CD14-positive monocyte (primary cell): ENCODE results near the gene SPG11. TPM values are rescaled to one million over a fixed set of nuclear protein-coding genes. Genes with fewer than 3 reads are reported as not detected.

Experiments
- DNase-seq, 3 donors: peaks; one replicate each; pipeline ENCODE4 v3.0.0-alpha.2; 2011 to 2022
- H2AFZ ChIP-seq: 2 replicates; pipeline ENCODE4 v1.6.0; 2012; ENCODE audit warnings: mild to moderate bottlenecking, low read depth, low read length, inconsistent platforms; ENCODE audit not compliant: insufficient read depth, poor library complexity, severe bottlenecking
- H3K27ac ChIP-seq, 2 donors: 1 replicate in 1 of 2; 2 replicates in 1 of 2; pipeline ENCODE4 v1.5.1; 2012 to 2013; ENCODE audit warnings: low read length in 2 of 2, control low read depth in 1 of 2, inconsistent platforms in 1 of 2, low read depth in 1 of 2, mild to moderate bottlenecking in 1 of 2
- H3K27me3 ChIP-seq, 2 donors: one replicate each; pipeline versions ENCODE4 v1.6.0 to v1.6.1; 2011 to 2013; ENCODE audit warnings: low read length in 2 of 2; ENCODE audit not compliant: control insufficient read depth in 2 of 2, insufficient read depth in 2 of 2
- H3K36me3 ChIP-seq, 2 donors: replicated peaks in 1 of 2; 1 replicate in 1 of 2; 2 replicates in 1 of 2; pipeline versions ENCODE4 v1.5.1 to v1.6.1; 2012 to 2013; ENCODE audit warnings: low read length in 2 of 2, control low read depth in 1 of 2, inconsistent platforms in 1 of 2, mild to moderate bottlenecking in 1 of 2; ENCODE audit not compliant: insufficient read depth in 2 of 2, control insufficient read depth in 1 of 2
- H3K4me1 ChIP-seq, 2 donors: 1 replicate in 1 of 2; 2 replicates in 1 of 2; pipeline versions ENCODE4 v1.5.1 to v1.6.1; 2012 to 2013; ENCODE audit warnings: low read length in 2 of 2, control low read depth in 1 of 2, inconsistent platforms in 1 of 2, mild to moderate bottlenecking in 1 of 2, moderate library complexity in 1 of 2; ENCODE audit not compliant: insufficient read depth in 2 of 2, control insufficient read depth in 1 of 2
- H3K4me2 ChIP-seq: replicated peaks from 2 replicates; pipeline ENCODE3; 2012; ENCODE audit warnings: low read length, moderate library complexity, mild to moderate bottlenecking; ENCODE audit not compliant: poor library complexity, severe bottlenecking; ENCODE audit errors: extremely low read depth
- H3K4me3 ChIP-seq, 3 experiments: fragments of 200-600 bp in 1 of 3; sonication (generic) in 1 of 3; replicated peaks in 1 of 3; 1 replicate in 2 of 3; 2 replicates in 1 of 3; pipeline ENCODE4 v1.5.1; 2011 to 2013; ENCODE audit warnings: low read length in 3 of 3, mild to moderate bottlenecking in 3 of 3, control low read depth in 2 of 3, low read depth in 2 of 3, inconsistent platforms in 1 of 3, moderate library complexity in 1 of 3
- H3K79me2 ChIP-seq: 2 replicates; pipeline ENCODE4 v1.6.0; 2012; ENCODE audit warnings: mild to moderate bottlenecking, control low read depth, inconsistent platforms, low read length, moderate library complexity; ENCODE audit not compliant: insufficient read depth
- H3K9ac ChIP-seq: 2 replicates; pipeline ENCODE4 v1.6.0; 2017; ENCODE audit warnings: low read length, mild to moderate bottlenecking; ENCODE audit not compliant: insufficient read depth, poor library complexity, severe bottlenecking
- H3K9me3 ChIP-seq, 2 donors: replicated peaks in 1 of 2; 1 replicate in 1 of 2; 2 replicates in 1 of 2; pipeline versions ENCODE4 v1.5.1 to v1.6.1; 2012 to 2013; ENCODE audit warnings: low read length in 2 of 2, control low read depth in 1 of 2; ENCODE audit not compliant: control insufficient read depth in 1 of 2, insufficient read depth in 1 of 2
- H4K20me1 ChIP-seq: 2 replicates; pipeline ENCODE4 v1.6.0; 2012; ENCODE audit warnings: mild to moderate bottlenecking, low read length, control low read depth, moderate library complexity; ENCODE audit not compliant: insufficient read depth
- H3K27ac Mint-ChIP-seq, 7 donors: one replicate each; pipeline ENCODE4 v1.8.0; 2020; ENCODE audit warnings: mild to moderate bottlenecking in 7 of 7, mixed read lengths in 7 of 7, moderate library complexity in 6 of 7, inconsistent platforms in 2 of 7
- H3K27me3 Mint-ChIP-seq, 3 donors: one replicate each; pipeline ENCODE4 v1.8.0; 2021 to 2022; ENCODE audit warnings: low read depth in 3 of 3, mild to moderate bottlenecking in 3 of 3, mixed read lengths in 3 of 3, moderate library complexity in 3 of 3, inconsistent platforms in 1 of 3
- H3K36me3 Mint-ChIP-seq, 2 donors: one replicate each; pipeline ENCODE4 v1.8.0; 2020; ENCODE audit warnings: mixed read lengths in 2 of 2, inconsistent platforms in 1 of 2, mild to moderate bottlenecking in 1 of 2
- H3K4me1 Mint-ChIP-seq: one replicate; pipeline ENCODE4 v1.8.0; 2020; ENCODE audit warnings: mild to moderate bottlenecking, mixed read lengths
- H3K4me3 Mint-ChIP-seq, 2 donors: one replicate each; pipeline ENCODE4 v1.8.0; 2020; ENCODE audit warnings: mild to moderate bottlenecking in 2 of 2, mixed read lengths in 2 of 2, moderate library complexity in 1 of 2
- H3K9me3 Mint-ChIP-seq, 7 donors: one replicate each; pipeline ENCODE4 v1.8.0; 2020 to 2022; ENCODE audit warnings: mixed read lengths in 7 of 7, mild to moderate bottlenecking in 6 of 7, moderate library complexity in 6 of 7, inconsistent platforms in 2 of 7
- WGBS: methylation state at CpG from one replicate; pipeline ENCODE4 v1.1.5; 2013; ENCODE audit warnings: missing lambda C conversion rate; ENCODE audit not compliant: insufficient coverage; 5-methylcytosine and 5-hydroxymethylcytosine counted together
- intact Hi-C, 2 donors: fragments of 100-400 bp; cut with micrococcal nuclease; formaldehyde crosslinking; loops; one replicate each; pipeline versions ENCODE4 v1.15.0 to v1.15.1; 2023
- polyA plus RNA-seq, 3 donors: library from polyadenylated mRNA; depleted of rRNA in 1 of 3; unstranded in 2 of 3; stranded (reverse) in 1 of 3; fragments of 300-500 nt in 2 of 3; fragments of >200 nt in 1 of 3; fragmentation: Illumina TruSeq in 2 of 3; gene quantifications; 1 replicate in 2 of 3; 2 replicates in 1 of 3; pipeline ENCODE4 v1.2.3, GENCODE V29; 2012 to 2021
- TF ChIP-seq, protein P1 (sequence below): fragments of 200-600 bp; IDR thresholded peaks from one replicate; pipeline ENCODE4 v1.8.0; 2022; ENCODE audit warnings: antibody characterized with exemption, mild to moderate bottlenecking

Gene SPG11
- polyA plus RNA-seq, 3 donors: 26.4 to 140 (median 50.4) TPM

DNA sequence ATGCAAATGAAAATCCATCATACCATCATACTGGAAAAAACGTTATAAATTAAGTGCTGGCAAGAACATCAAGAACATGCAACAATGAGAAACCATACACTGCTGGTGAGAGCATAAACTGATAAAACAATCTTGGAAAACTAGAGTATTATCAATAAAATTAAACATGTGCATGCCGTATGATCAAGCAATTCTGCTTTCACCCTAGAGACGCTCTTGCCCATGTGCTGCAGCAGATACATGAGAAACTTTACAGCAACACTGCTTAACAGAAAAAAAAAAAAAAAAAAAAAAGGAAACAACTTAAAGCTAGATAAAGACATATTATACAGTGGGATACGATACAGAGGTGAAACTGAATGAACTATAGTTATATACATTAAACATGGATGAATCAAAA is 21.8 kb downstream of the SPG11 start:
- H3K4me1 ChIP-seq: no peaks in the 10 kb centered on the region
- H3K4me3 Mint-ChIP-seq: no peak overlapping the region
- no peaks in the 10 kb centered on the region for H3K27me3 Mint-ChIP-seq
- no peak for DNase-seq
- H3K27ac Mint-ChIP-seq: peak overlapping the region in 3 of 7 donors; percentile 2 to 48 (median 40)
- no peak overlapping the region for H3K27ac ChIP-seq
- peaks cover 59 to 84% of the 10 kb centered on the region in 2 donors for H3K36me3 Mint-ChIP-seq
- H3K4me3 ChIP-seq: no peak overlapping the region
- H3K79me2 ChIP-seq: peaks cover 96% of the 10 kb centered on the region
- peaks cover 9% of the 10 kb centered on the region for H3K4me1 Mint-ChIP-seq
- peaks cover 93% of the 10 kb centered on the region for H4K20me1 ChIP-seq
- intact Hi-C loops: no loop called here
- TF ChIP-seq, protein P1, sequence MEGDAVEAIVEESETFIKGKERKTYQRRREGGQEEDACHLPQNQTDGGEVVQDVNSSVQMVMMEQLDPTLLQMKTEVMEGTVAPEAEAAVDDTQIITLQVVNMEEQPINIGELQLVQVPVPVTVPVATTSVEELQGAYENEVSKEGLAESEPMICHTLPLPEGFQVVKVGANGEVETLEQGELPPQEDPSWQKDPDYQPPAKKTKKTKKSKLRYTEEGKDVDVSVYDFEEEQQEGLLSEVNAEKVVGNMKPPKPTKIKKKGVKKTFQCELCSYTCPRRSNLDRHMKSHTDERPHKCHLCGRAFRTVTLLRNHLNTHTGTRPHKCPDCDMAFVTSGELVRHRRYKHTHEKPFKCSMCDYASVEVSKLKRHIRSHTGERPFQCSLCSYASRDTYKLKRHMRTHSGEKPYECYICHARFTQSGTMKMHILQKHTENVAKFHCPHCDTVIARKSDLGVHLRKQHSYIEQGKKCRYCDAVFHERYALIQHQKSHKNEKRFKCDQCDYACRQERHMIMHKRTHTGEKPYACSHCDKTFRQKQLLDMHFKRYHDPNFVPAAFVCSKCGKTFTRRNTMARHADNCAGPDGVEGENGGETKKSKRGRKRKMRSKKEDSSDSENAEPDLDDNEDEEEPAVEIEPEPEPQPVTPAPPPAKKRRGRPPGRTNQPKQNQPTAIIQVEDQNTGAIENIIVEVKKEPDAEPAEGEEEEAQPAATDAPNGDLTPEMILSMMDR: no peak
- no peaks in the 10 kb centered on the region for H3K27me3 ChIP-seq
- H3K9me3 ChIP-seq: no peaks in the 10 kb centered on the region
- H2AFZ ChIP-seq: no peak overlapping the region
- H3K36me3 ChIP-seq: peaks cover 57 to 98% of the 10 kb centered on the region in 2 donors
- H3K9ac ChIP-seq: no peak overlapping the region
- no peak overlapping the region for H3K4me2 ChIP-seq
- WGBS: no CpG with 5 or more reads among the region's 4 CpGs
- peaks cover 0 to 6% (median 0%) of the 10 kb centered on the region in 7 donors for H3K9me3 Mint-ChIP-seq

DNA sequence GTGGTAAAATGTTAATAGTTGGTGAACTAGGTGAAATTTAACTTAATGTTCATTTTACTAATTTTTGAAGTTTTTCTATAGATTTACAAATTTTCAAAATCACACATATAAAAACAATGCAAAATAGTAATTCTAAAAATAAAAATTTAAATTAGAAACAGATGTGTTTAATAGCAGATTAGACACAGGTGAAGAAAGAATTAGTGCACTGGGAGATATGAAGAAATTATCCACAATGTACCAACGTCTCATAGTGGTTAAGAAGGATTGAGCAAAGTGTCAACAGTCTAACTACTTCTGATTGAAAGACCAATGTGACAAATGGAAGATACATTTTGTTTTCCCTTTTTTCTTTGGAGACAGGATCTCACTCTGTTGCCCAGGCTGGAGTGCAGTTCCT is 26.5 kb downstream of the SPG11 start:
- peaks cover 62 to 90% of the 10 kb centered on the region in 2 donors for H3K36me3 Mint-ChIP-seq
- Histone ChIP-seq H3K27me3 (no peaks in the 10 kb centered on the region), H3K79me2 (peaks cover 72% of the 10 kb centered on the region), H4K20me1 (peaks cover 84% of the 10 kb centered on the region), H3K4me1 (no peaks in the 10 kb centered on the region), H3K9me3 (no peaks in the 10 kb centered on the region), H3K27ac (no peak overlapping the region), H3K9ac (no peak overlapping the region), H3K4me2 (no peak overlapping the region), H3K4me3 (no peak overlapping the region), H2AFZ (no peak overlapping the region), H3K36me3 (peaks cover 79 to 97% of the 10 kb centered on the region in 2 donors)
- no peaks in the 10 kb centered on the region for H3K27me3 Mint-ChIP-seq
- peaks cover 2% of the 10 kb centered on the region for H3K4me1 Mint-ChIP-seq
- TF ChIP-seq, protein P1: no peak
- no peak overlapping the region for H3K4me3 Mint-ChIP-seq
- intact Hi-C loops: no loop called here
- no peaks in the 10 kb centered on the region for H3K9me3 Mint-ChIP-seq
- H3K27ac Mint-ChIP-seq: no peak overlapping the region
- DNase-seq: no peak
- WGBS: no CpG with 5 or more reads among the region's 1 CpG
